PC-3 (cell line): ENCODE results near the gene PKP3. TPM values are rescaled to one million over a fixed set of nuclear protein-coding genes. Genes with fewer than 3 reads are reported as not detected.

ENCODE experiments used
- ATAC-seq: fragments of 200-7000 bp; cut with Tn5 transposase; 2 replicates; pipeline ENCODE4 v1.9.1; 2020; ENCODE audit warnings: mild to moderate bottlenecking, moderate library complexity
- BruUV-seq: library from RNA; stranded (reverse); fragments of 400-500 nt; replicated peaks from 2 replicates; lab custom pipeline; 2021; lab: Mats Ljungman, UMichigan
- CTCF ChIA-PET: fragments of 300-600 bp; sonication (Branson Sonifier 250); formaldehyde crosslinking; loops from one replicate; lab custom pipeline; 2022; ENCODE audit warnings: antibody characterized with exemption; lab: Charles Lee
- POLR2A ChIA-PET: fragments of 300-600 bp; sonication (Branson Sonifier 250); formaldehyde crosslinking; loops from one replicate; lab custom pipeline; 2022; ENCODE audit warnings: antibody characterized with exemption; ENCODE audit not compliant: unreplicated experiment; lab: Charles Lee
- DNase-seq: peaks from one replicate; pipeline ENCODE4 v3.0.0-alpha.2; 2015
- H2AFZ ChIP-seq: fragments of 300-600 bp; sonication (generic); 2 replicates; pipeline ENCODE4 v1.6.0; 2016; ENCODE audit warnings: antibody characterized with exemption, low read length
- H3F3A ChIP-seq: fragments of 300-600 bp; sonication (generic); one replicate; pipeline ENCODE4 v1.6.0; 2017; ENCODE audit warnings: antibody characterized with exemption, low read length, control low read depth, mild to moderate bottlenecking; ENCODE audit not compliant: unreplicated experiment
- H3K27ac ChIP-seq: fragments of 300-600 bp; sonication (generic); 2 replicates; pipeline ENCODE4 v1.5.1; 2016; ENCODE audit warnings: mild to moderate bottlenecking, low read length
- H3K27me3 ChIP-seq: fragments of 300-600 bp; sonication (generic); 2 replicates; pipeline ENCODE4 v1.6.1; 2016; ENCODE audit warnings: low read length, mixed read lengths
- H3K36me3 ChIP-seq: fragments of 300-600 bp; sonication (generic); 2 replicates; pipeline ENCODE4 v1.6.1; 2016; ENCODE audit warnings: low read depth, mixed run types, low read length, mixed read lengths
- H3K4me1 ChIP-seq: fragments of 300-600 bp; sonication (generic); 2 replicates; pipeline ENCODE4 v1.5.1; 2016; ENCODE audit warnings: low read length; ENCODE audit not compliant: insufficient read depth
- H3K4me2 ChIP-seq: fragments of 300-600 bp; sonication (generic); 2 replicates; pipeline ENCODE4 v1.6.0; 2016; ENCODE audit warnings: low read length
- H3K4me3 ChIP-seq: fragments of 300-600 bp; sonication (generic); 2 replicates; pipeline ENCODE4 v1.5.1; 2016; ENCODE audit warnings: mild to moderate bottlenecking, low read length, mixed read lengths
- H3K79me2 ChIP-seq: fragments of 300-600 bp; sonication (generic); 2 replicates; pipeline ENCODE4 v1.6.1; 2017; ENCODE audit warnings: low read length, mixed read lengths
- H3K9ac ChIP-seq: fragments of 300-600 bp; sonication (generic); 2 replicates; pipeline ENCODE4 v1.6.0; 2016; ENCODE audit warnings: mild to moderate bottlenecking, low read length
- H3K9me2 ChIP-seq: fragments of 300-600 bp; sonication (generic); replicated peaks from 2 replicates; pipeline ENCODE4 v1.6.1; 2016; ENCODE audit warnings: mixed run types, low read length, mixed read lengths
- H3K9me3 ChIP-seq: fragments of 300-600 bp; sonication (generic); 2 replicates; pipeline ENCODE4 v1.6.1; 2016; ENCODE audit warnings: low read length, mixed read lengths
- H4K20me1 ChIP-seq: fragments of 300-600 bp; sonication (generic); 2 replicates; pipeline ENCODE4 v1.6.1; 2016; ENCODE audit warnings: low read length, mixed read lengths
- EZH2 ChIP-seq: fragments of 300-600 bp; sonication (generic); IDR thresholded peaks from one replicate; pipeline ENCODE4 v1.6.1; 2017; ENCODE audit warnings: antibody characterized with exemption, mild to moderate bottlenecking, low read length; ENCODE audit not compliant: unreplicated experiment
- EZH2phosphoT487 ChIP-seq: fragments of 300-600 bp; sonication (generic); IDR thresholded peaks from 2 replicates; pipeline ENCODE4 v1.6.1; 2018; ENCODE audit warnings: mild to moderate bottlenecking, antibody characterized with exemption, low read length, borderline replicate concordance
- intact Hi-C: fragments of 100-400 bp; cut with micrococcal nuclease; formaldehyde crosslinking; loops from 2 replicates; pipeline ENCODE4 v1.9.0; 2023
- total RNA-seq: library from RNA; depleted of rRNA; stranded (reverse); fragments of >200 nt; gene quantifications from 2 replicates; pipeline ENCODE4 v1.2.3, GENCODE V29; 2014
- TF ChIP-seq, protein P1 (sequence below): fragments of 300-600 bp; sonication (generic); conservative IDR thresholded peaks from 2 replicates; pipeline ENCODE4 v1.5.1; 2017; ENCODE audit warnings: antibody characterized with exemption, low read depth, mild to moderate bottlenecking, low read length

PKP3 gene
- total RNA-seq, 1 experiment from 2014 or later: 218 TPM

DNA sequence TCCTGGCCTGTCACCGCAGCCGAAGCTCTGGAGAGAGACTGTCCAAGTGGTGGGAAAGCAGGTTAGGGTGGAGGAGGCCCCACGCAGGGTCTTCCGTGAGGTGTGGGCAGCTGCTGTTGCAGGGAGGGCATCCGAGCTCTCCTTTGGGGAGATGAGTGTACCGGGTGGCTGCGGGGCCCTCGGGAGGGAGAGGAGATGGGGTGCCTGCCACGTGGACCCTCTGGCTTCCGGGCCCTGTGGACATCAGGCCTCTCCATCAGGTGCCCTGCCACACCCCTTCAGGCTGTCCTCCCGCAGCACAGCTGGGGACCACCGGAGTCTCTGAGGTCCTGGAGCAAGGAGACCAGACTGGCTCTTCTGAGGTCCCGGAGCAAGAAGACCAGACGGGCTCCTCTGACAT is 57.7 kb downstream of the PKP3 start:
- intact Hi-C loops: loop anchor here (2.0 kb wide), 1 partner anchor 55 kb away; the partner anchor contains the start of gene RNH1
- Histone ChIP-seq H3K9ac (peak overlapping the region; percentile 83; the same call in 1 of the 2 replicates), H3K27me3 (no peaks in the 10 kb centered on the region), H3K4me1 (peaks cover 20% of the 10 kb centered on the region), H3K4me3 (peak overlapping the region; percentile 79), H3K9me3 (no peaks in the 10 kb centered on the region), H4K20me1 (peaks cover 4% of the 10 kb centered on the region; the same call in 1 of the 2 replicates), H3K9me2 (no peaks in the 10 kb centered on the region), H3K36me3 (0 out of 2 replicates have a peak, but pooled peaks cover 2% of the 10 kb centered on the region), H3K79me2 (peaks cover 68% of the 10 kb centered on the region), H2AFZ (no peak overlapping the region), H3F3A (no peaks in the 10 kb centered on the region), H3K4me2 (peak overlapping the region; percentile 98), H3K27ac (no peak overlapping the region)
- ATAC-seq (no peak), DNase-seq (no peak)
- no TSS peak for BruUV-seq
- TF ChIP-seq, protein P1, sequence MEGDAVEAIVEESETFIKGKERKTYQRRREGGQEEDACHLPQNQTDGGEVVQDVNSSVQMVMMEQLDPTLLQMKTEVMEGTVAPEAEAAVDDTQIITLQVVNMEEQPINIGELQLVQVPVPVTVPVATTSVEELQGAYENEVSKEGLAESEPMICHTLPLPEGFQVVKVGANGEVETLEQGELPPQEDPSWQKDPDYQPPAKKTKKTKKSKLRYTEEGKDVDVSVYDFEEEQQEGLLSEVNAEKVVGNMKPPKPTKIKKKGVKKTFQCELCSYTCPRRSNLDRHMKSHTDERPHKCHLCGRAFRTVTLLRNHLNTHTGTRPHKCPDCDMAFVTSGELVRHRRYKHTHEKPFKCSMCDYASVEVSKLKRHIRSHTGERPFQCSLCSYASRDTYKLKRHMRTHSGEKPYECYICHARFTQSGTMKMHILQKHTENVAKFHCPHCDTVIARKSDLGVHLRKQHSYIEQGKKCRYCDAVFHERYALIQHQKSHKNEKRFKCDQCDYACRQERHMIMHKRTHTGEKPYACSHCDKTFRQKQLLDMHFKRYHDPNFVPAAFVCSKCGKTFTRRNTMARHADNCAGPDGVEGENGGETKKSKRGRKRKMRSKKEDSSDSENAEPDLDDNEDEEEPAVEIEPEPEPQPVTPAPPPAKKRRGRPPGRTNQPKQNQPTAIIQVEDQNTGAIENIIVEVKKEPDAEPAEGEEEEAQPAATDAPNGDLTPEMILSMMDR: no peak
- no peak for TF ChIP-seq EZH2phosphoT487
- TF ChIP-seq EZH2: no peak
- ChIA-PET CTCF (no interaction called here), POLR2A (no interaction called here)

DNA sequence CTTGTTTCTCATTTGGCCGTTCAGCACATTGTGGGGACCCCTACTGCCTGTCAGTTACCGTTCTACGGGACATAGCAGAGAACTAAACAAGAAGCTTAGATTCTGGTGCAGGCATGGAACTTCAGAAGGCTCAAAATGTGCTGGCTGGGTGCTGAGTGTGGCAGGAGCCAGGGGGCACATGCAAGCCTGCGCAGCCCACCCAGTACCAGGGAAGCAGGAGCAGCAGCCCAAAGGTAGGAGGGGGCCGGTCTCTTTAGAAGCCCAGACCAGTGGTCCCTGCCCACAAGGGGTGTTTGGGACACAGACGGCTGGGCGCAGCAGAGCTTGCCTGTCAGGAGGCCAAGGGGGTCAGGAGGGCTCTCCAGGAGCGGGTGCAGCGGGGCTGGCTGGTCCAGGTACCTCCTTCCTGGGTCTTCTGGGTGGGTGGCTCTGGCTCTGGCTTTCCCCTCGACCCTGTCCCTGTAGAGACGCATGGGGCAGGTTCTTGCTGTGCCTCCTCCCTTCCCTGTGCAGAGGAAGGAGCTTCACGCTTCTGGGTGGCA is 58.3 kb downstream of the PKP3 start:
- Histone ChIP-seq H4K20me1 (peaks cover 4% of the 10 kb centered on the region; the same call in 1 of the 2 replicates), H3K27me3 (no peaks in the 10 kb centered on the region), H3K79me2 (peaks cover 72% of the 10 kb centered on the region), H3K4me3 (no peak overlapping the region), H3K4me2 (no peak overlapping the region), H3K27ac (no peak overlapping the region), H2AFZ (no peak overlapping the region), H3F3A (no peaks in the 10 kb centered on the region), H3K9me2 (no peaks in the 10 kb centered on the region), H3K9ac (no peak overlapping the region), H3K4me1 (peaks cover 20% of the 10 kb centered on the region), H3K36me3 (0 out of 2 replicates have a peak, but pooled peaks cover 2% of the 10 kb centered on the region), H3K9me3 (no peaks in the 10 kb centered on the region)
- DNase-seq (no peak), ATAC-seq (no peak)
- BruUV-seq: no TSS peak
- intact Hi-C loops: no loop called here
- ChIA-PET CTCF (no interaction called here), POLR2A (no interaction called here)
- TF ChIP-seq, protein P1: no peak

DNA sequence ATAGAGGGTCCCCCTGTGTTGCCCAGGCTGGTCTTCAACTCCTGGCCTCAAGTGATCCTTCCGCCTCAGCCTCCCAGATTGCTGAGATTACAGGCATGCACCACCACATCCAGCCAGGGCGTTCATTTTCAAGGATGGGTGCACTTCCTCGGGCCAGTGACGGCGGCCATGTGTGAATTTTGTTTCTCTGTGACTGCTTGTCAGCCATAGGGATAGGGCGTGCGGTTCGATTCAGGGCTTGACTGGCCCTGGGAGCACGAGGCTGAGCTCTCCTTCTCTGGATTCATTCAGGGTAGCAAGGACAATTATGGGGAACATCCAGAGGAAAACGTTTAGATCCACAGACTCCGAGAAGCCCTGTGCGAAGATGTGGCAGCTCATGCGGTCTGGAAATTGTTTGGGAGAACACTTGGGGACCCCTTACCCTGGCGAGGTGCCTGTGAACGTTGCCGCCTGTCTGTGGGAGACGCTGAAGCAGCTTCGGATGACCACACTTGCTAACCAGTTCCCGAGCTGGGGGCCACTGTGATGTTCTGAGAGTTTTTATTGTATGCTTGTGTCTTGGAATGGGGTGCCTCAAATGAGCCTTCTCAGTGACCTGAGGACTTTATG is 59.0 kb downstream of the PKP3 start:
- H3K79me2 ChIP-seq: peaks cover 79% of the 10 kb centered on the region
- no peaks in the 10 kb centered on the region for H3K9me2 ChIP-seq
- BruUV-seq: no TSS peak
- POLR2A ChIA-PET: no interaction called here
- no peak overlapping the region for H3K4me2 ChIP-seq
- H2AFZ ChIP-seq: no peak overlapping the region
- H3K27ac ChIP-seq: no peak overlapping the region
- no peaks in the 10 kb centered on the region for H3F3A ChIP-seq
- CTCF ChIA-PET: no interaction called here
- no peak overlapping the region for H3K9ac ChIP-seq
- ATAC-seq: no peak
- H3K9me3 ChIP-seq: no peaks in the 10 kb centered on the region
- no peak for DNase-seq
- TF ChIP-seq EZH2phosphoT487 (no peak), EZH2 (no peak)
- TF ChIP-seq, protein P1: no peak
- peaks cover 20% of the 10 kb centered on the region for H3K4me1 ChIP-seq
- 0 out of 2 replicates have a peak, but pooled peaks cover 2% of the 10 kb centered on the region for H3K36me3 ChIP-seq
- no peaks in the 10 kb centered on the region for H3K27me3 ChIP-seq
- peaks cover 4% of the 10 kb centered on the region; the same call in 1 of the 2 replicates for H4K20me1 ChIP-seq
- intact Hi-C loops: no loop called here
- H3K4me3 ChIP-seq: no peak overlapping the region
